Heart left ventricle (tissue), 13 donors: ENCODE data around the gene NABP2.
"Not testable (repeated sequence)": the region's sequence is repeated elsewhere in the genome, so short reads cannot be mapped to it uniquely, and the experiment has no call there.

ENCODE experiments used
- POLR2A ChIP-seq, 2 donors: fragments of 450-650 bp; IDR thresholded peaks; one replicate each; pipeline ENCODE4 v1.6.1; 2017; ENCODE audit warnings: antibody characterized with exemption in 2 of 2, mild to moderate bottlenecking in 2 of 2, moderate library complexity in 2 of 2
- TF ChIP-seq, protein P1 (sequence below), 12 donors: fragments of 200-600 bp; sonication (generic) in 4 of 12; IDR thresholded peaks; one replicate each; pipeline versions ENCODE4 v1.5.0 to v1.8.0; 2018 to 2022; ENCODE audit warnings: antibody characterized with exemption in 12 of 12, mild to moderate bottlenecking in 5 of 12
- donor health status: ischemic (EF 13 %, LVEDD 7.1; RV severe dilation, severe dysfunction).
- donor health status: DM: no; HTN: yes; CAD: no.
- donor health status: DM: no; HTN: no; CAD: no.
- donor health status: ischemic (EF 25% LVEDD 6.9; RV normal size, moderate dysfunction).
- donor health status: ischemic (EF 25% LVEDD 5.7; RV mildly dilated, moderate dysfunction).
- donor health status: ischemic (EF 35%, LVEDD 5.7; RV mildly dilated, moderate dysfunction).
- donor health status: nonischemic (EF 11% LVEDD 7.7; RV severe dilation, severe dysfunction).
- donor health status: DM: yes; HTN: yes; CAD: no.
- donor health status: PGD.
- donor health status: ischemic (EF 29% LVEDD 5.4; RV normal size, mild dysfunction).
- donor health status: nonischemic (EF 23%, LVEDD 6.1; RV moderate dilation, normal function).

DNA sequence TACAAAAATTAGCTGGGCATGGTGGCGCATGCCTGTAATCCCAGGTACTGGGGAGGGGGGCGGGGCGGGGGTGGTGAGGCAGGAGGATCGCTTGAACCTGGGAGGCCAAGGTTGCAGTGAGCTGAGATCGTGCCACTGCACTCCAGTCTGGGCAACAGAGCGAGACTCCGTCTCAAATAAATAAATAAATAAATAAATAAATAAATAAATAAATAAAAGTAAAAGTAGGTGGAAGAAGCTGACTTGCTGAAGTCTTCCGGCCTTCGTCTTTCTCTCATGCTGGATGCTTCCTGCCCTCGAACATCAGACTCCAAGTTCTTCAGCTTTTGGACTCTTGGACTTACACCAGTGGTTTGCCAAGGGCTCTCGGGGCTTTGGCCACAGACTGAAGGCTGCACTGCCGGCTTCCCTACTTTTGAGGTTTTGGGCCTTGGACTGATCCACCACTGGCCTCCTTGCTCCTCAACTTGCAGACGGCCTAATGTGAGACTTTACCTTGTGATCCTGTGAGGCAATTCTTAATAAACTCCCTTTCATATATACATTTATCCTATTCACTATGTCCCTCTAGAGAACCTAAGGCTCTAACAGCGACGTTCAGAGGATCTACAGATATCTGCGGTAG is 42.0 kb downstream of the NABP2 start:
- TF ChIP-seq POLR2A (IDR thresholded peaks at IDR 0.05), result not testable (repeated sequence)
- TF ChIP-seq, protein P1, sequence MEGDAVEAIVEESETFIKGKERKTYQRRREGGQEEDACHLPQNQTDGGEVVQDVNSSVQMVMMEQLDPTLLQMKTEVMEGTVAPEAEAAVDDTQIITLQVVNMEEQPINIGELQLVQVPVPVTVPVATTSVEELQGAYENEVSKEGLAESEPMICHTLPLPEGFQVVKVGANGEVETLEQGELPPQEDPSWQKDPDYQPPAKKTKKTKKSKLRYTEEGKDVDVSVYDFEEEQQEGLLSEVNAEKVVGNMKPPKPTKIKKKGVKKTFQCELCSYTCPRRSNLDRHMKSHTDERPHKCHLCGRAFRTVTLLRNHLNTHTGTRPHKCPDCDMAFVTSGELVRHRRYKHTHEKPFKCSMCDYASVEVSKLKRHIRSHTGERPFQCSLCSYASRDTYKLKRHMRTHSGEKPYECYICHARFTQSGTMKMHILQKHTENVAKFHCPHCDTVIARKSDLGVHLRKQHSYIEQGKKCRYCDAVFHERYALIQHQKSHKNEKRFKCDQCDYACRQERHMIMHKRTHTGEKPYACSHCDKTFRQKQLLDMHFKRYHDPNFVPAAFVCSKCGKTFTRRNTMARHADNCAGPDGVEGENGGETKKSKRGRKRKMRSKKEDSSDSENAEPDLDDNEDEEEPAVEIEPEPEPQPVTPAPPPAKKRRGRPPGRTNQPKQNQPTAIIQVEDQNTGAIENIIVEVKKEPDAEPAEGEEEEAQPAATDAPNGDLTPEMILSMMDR (IDR thresholded peaks at IDR 0.05), result not testable (repeated sequence)
